Activated T-cell treated with anti-CD3 and anti-CD28 coated beads, Interleukin-2, amount 50 U/mL, for 24 hours (primary cell): ENCODE measurements around the gene BRD4.

Experiments used
- DNase-seq: peaks from one replicate; pipeline ENCODE4 v3.0.0-alpha.2; 2020
- H3K27ac Mint-ChIP-seq: 2 replicates; pipeline ENCODE4 v1.8.0; 2020; ENCODE audit warnings: mild to moderate bottlenecking, mixed read lengths
- H3K27me3 Mint-ChIP-seq: 2 replicates; pipeline ENCODE4 v1.8.0; 2020; ENCODE audit warnings: mixed read lengths
- H3K36me3 Mint-ChIP-seq: 2 replicates; pipeline ENCODE4 v1.8.0; 2020; ENCODE audit warnings: low read depth, mixed read lengths
- H3K4me1 Mint-ChIP-seq: 2 replicates; pipeline ENCODE4 v1.8.0; 2020; ENCODE audit warnings: low read depth, mixed read lengths
- H3K4me3 Mint-ChIP-seq: 2 replicates; pipeline ENCODE4 v1.8.0; 2020; ENCODE audit warnings: mild to moderate bottlenecking, moderate library complexity, mixed read lengths
- H3K9me3 Mint-ChIP-seq: 2 replicates; pipeline ENCODE4 v1.8.0; 2020; ENCODE audit warnings: mixed read lengths

Gene BRD4

DNA sequence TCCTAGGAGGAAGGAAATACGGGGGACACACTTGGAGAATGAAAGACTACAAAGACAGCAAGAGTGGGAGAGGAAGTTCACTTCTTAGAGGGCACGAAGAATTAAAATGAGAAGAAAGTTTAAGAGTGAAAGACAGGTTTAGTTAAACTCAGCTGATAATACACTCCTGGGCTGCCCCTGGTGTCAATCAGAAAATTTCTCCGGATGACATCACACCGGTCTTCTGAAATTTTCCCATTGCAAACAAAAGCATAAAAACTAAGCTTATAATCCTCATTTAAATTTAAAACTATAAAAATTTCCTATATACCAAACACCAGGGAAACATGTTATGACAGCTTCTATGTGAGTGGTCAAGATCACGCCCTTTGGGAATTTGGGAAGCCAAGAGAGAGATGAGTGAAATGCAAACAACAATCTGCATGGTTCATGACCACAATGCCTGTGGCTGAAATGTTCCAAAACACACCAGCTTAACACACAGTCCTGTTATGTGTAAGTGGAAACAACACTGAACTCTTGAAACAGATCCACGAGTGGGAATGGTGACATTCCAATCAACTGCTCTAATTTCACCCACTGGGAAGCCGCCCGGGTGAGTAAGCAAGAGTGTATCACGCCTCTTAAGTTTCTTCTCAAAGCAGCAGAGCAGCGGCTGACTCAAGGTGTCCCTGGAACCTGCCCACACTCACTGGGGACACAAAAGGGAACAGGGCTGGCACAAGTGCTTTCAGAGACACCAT, 49.0 kb downstream of the BRD4 start:
- H3K9me3 Mint-ChIP-seq = no peaks in the 10 kb centered on the region
- H3K4me3 Mint-ChIP-seq = peak overlapping the region; percentile 11
- H3K27me3 Mint-ChIP-seq = no peaks in the 10 kb centered on the region
- H3K4me1 Mint-ChIP-seq = peaks cover 96% of the 10 kb centered on the region
- peak; percentile 54 for DNase-seq
- peak overlapping the region; percentile 86 for H3K27ac Mint-ChIP-seq
- peaks cover 18% of the 10 kb centered on the region for H3K36me3 Mint-ChIP-seq

DNA sequence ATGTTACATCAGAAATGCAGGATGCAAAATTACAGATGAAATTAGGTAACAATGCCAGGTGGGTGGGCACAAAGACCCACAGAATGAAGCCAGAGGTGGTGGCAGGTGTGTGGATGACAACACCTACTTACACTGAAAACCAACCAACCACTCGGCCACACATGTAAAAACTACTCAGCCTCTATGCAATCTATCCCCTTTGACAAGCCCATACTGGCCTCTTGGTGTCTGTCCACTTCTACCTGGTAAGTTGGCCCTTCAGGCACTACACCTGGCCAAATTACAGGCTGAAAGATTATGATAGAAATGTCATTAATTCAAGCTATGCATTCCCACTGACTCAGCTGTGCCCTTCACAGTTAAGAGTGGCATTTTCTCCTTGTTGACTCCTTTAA, 50.0 kb downstream of the BRD4 start:
- H3K36me3 Mint-ChIP-seq = peaks cover 16% of the 10 kb centered on the region
- H3K27me3 Mint-ChIP-seq = no peaks in the 10 kb centered on the region
- H3K4me3 Mint-ChIP-seq = no peak overlapping the region
- no peak for DNase-seq
- no peaks in the 10 kb centered on the region for H3K9me3 Mint-ChIP-seq
- peaks cover 91% of the 10 kb centered on the region for H3K4me1 Mint-ChIP-seq
- peak overlapping the region; percentile 86 for H3K27ac Mint-ChIP-seq

DNA sequence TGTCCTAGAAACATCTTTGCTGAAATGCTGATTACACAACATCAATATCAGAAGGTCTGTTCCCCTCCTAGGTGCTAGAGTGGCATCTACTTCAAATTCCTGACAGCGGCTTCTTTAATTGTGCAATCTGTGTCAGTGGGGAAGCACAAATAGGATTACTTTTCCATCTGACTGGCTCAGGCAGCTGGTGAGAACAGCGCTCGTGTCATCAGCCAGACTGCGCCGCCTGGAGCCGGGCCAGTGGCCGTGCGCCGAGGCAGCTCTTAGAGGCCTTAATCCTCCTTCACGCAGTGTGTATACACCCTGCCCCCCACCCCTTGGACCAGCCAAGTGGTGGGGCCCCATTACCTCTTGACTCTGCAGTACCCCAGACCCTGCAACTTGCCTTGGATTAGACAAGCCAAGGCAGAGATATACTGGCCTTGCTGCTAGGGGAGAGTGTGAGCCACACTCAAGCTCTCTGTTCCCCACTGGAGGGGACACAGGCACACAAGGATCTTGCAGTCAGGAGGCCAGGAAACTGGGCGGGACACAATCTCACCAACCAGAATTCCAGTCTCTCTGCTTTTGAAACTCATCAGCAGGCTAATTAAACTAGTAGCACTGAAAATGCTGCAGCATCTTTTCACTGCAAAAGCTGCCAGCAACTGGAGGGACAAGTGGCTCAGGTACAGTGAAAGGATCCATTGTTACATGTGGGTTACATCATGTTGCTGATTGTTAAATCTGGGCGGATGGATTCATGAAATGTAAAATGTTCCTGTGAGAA, 51.2 kb downstream of the BRD4 start:
- Mint-ChIP-seq H3K27ac (peak overlapping the region; percentile 86), H3K4me3 (no peak overlapping the region), H3K27me3 (no peaks in the 10 kb centered on the region), H3K4me1 (peaks cover 92% of the 10 kb centered on the region), H3K36me3 (peaks cover 22% of the 10 kb centered on the region), H3K9me3 (no peaks in the 10 kb centered on the region)
- no peak for DNase-seq

DNA sequence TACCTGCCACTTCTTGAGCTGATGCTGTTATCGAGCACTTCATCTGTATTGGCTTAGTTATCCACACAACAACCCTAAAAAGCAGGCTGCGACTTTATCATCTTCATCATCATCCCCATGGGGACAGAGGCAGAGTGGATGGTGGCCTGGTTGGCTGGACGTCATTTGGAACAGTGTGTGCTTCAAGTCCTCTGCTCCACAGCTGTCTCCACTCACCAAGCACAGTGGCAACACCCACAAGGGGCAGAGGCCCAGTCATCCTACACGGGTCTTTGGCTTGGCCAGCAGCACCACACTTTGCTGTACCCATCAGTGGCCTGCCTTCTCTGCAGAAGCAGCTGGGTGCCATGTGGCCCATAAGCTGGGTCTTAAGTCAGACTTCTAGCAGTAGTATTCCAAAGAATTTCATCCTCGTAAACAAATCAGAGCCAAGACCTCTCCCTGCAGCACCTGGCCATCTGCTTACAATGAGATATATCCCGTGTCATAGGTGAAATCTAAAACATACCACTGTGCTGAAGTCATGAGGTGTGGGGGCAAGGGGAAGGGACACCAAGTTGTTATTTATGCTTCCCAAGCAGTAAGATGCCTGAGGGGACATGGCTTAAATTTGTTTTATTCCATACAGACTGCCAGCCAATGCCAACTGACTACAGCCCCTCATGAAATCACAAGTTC, 52.2 kb downstream of the BRD4 start:
- H3K4me1 Mint-ChIP-seq = peaks cover 89% of the 10 kb centered on the region
- H3K27ac Mint-ChIP-seq = peak overlapping the region; percentile 86
- no peaks in the 10 kb centered on the region for H3K9me3 Mint-ChIP-seq
- H3K36me3 Mint-ChIP-seq = peaks cover 22% of the 10 kb centered on the region
- DNase-seq = no peak
- no peak overlapping the region for H3K4me3 Mint-ChIP-seq
- no peaks in the 10 kb centered on the region for H3K27me3 Mint-ChIP-seq

DNA sequence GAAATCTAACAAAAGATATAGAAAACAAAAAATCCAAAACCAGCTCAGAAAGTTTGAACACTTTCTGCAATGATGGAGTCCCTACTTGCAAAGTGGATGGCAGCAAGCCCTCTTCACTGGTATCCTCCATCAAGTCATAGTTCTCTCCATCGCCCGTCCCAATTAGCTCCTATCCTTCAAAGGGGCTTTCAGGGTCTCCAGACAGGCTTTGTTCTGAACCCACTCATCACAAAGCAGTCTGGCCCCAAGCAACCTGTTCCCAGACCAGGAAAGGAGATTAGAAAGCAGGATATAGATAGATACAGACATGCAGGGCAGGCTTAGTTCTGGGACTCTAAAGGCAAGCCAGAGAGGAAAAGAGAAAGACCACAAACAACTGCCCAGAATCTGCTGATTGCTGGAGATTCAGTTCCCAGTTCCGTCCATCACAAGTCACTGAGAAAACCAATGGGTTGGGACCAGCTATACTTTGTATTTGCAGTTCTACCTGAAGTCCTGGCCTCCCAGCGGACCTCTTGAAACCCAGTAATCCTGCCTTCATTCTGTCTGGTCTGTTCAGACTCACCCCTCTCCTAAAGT, 52.9 kb downstream of the BRD4 start:
- peaks cover 22% of the 10 kb centered on the region for H3K36me3 Mint-ChIP-seq
- H3K4me1 Mint-ChIP-seq = peaks cover 85% of the 10 kb centered on the region
- no peaks in the 10 kb centered on the region for H3K9me3 Mint-ChIP-seq
- no peak overlapping the region for H3K4me3 Mint-ChIP-seq
- H3K27me3 Mint-ChIP-seq = no peaks in the 10 kb centered on the region
- no peak for DNase-seq
- peak overlapping the region; percentile 86 for H3K27ac Mint-ChIP-seq

DNA sequence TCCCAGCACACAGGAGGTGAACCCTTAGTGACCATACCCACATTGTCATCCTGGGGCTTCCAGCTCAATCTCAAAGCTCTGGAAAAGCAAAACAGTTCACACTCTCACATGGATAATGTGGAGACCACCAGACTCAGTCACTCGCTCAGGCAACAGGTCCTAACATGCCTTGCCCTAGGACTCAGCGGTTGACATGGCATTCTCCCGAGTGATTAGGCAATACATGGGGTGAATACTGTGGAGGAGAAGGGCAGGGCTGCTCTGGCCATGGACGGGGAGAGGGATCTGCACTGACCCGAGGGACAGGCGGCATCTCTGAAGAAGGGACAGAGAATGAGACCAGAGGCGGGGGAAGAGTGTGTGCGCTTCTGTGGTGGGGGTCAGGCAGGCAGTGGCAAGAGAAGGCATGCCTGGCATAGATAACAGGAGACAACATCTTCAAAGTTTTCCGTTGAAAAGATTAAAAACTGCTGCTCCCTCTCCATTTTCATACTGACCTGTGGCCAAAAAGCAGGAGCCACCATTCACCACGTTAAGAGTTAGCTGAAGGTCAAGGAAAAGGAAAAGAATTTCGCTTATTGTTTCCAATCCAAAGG, 55.6 kb downstream of the BRD4 start:
- Mint-ChIP-seq H3K4me1 (peaks cover 74% of the 10 kb centered on the region), H3K4me3 (no peak overlapping the region), H3K36me3 (peaks cover 42% of the 10 kb centered on the region), H3K9me3 (no peaks in the 10 kb centered on the region), H3K27me3 (no peaks in the 10 kb centered on the region), H3K27ac (peak overlapping the region; percentile 66)
- no peak for DNase-seq

DNA sequence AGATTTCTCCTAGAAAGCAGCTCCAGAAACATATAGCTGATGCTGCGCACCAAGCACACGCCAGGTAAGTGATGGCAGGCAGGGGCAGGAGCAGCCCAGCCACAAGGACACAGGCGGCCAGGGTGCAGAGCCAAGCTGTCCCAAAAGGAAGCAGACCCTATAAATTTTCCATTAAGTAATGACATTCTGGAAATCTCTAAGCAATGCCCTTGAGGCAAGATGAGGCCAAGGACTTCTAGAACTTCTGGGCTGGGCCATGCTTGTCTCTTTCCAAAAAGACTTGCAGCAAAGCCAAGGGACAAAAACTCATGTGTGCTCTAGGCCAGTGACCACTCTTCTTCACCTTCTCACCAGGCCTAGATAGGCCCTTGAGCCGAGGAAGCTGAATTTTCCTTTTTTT, 57.9 kb downstream of the BRD4 start:
- no peaks in the 10 kb centered on the region for H3K9me3 Mint-ChIP-seq
- peaks cover 64% of the 10 kb centered on the region for H3K4me1 Mint-ChIP-seq
- H3K36me3 Mint-ChIP-seq = peaks cover 55% of the 10 kb centered on the region
- no peak overlapping the region for H3K4me3 Mint-ChIP-seq
- DNase-seq = no peak
- no peaks in the 10 kb centered on the region for H3K27me3 Mint-ChIP-seq
- peak overlapping the region; percentile 86 for H3K27ac Mint-ChIP-seq

DNA sequence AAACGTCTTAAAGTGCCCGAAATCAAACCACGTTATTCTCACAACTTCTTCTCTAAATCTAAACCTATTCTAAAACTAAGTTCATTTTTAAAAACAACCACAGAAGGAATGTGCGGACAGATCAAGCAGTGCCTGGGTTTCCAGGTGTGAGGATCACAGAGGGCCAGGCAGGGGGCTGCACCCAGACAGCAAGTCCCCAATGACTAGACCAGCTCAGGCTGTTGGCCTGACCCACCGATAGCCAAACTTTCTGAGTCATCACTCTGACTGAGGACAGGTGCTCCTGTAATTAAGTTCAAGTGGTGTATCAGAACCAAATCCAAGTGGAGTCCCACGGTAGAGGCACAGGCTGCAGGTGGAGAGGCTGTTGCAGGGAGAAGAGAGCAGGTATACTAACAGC, 62.5 kb downstream of the BRD4 start:
- H3K36me3 Mint-ChIP-seq = peaks cover 91% of the 10 kb centered on the region
- H3K9me3 Mint-ChIP-seq = no peaks in the 10 kb centered on the region
- H3K27ac Mint-ChIP-seq = peak overlapping the region; percentile 75
- H3K4me1 Mint-ChIP-seq = peaks cover 32% of the 10 kb centered on the region
- no peak for DNase-seq
- no peak overlapping the region for H3K4me3 Mint-ChIP-seq
- H3K27me3 Mint-ChIP-seq = no peaks in the 10 kb centered on the region

DNA sequence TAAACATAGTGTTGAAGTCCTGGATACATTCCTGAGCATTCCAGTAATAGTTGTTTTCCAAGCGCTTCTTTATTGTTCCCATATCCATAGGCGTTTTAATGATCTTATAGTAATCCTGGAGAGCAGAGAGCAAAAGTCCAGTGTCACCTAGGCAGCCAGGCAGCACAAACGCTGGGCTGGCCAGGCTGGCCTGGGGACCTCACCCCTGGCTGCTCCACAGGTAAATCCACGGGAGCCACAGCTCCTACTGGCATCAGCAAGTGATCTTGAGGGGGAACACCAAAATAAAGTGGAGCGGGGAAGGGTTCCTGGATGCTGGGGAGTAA, 63.4 kb downstream of the BRD4 start:
- H3K27me3 Mint-ChIP-seq = no peaks in the 10 kb centered on the region
- H3K9me3 Mint-ChIP-seq = no peaks in the 10 kb centered on the region
- peaks cover 95% of the 10 kb centered on the region for H3K36me3 Mint-ChIP-seq
- no peak for DNase-seq
- peak overlapping the region; percentile 83 for H3K27ac Mint-ChIP-seq
- H3K4me3 Mint-ChIP-seq = no peak overlapping the region
- peaks cover 27% of the 10 kb centered on the region for H3K4me1 Mint-ChIP-seq

DNA sequence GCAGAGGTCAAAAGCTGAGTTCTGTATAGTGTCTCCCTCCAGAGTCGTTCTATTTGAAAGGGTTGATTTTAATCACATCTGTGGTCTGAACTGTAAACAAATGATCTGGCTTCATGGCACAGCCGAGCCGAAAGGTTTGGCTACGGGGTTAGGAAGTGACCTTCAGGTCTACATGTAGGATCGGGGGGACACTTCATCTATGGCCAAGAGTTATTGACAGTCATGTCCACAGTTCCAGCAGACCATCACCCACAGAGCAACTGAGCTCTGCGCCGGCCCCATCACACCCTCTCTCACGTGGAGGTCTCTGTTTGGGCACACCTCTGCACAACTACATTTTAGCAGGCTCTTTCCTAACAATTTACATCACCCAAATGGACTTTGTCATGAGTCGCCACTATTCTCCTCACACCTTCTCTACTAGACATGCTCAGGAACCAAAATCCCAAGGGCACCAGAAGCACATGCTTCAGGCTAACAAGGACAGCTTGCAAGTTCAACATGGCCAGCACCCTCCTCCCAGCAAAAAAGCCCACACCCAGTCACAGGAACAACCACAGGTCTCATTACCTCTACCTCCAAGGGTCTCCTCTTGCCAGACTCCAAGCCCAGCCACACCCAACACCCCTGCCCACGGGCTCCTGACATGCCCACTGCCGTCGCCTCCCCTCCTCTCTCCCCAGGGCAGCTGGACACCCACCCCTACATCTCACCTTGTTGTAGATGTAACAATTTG, 64.0 kb downstream of the BRD4 start:
- DNase-seq = no peak
- Mint-ChIP-seq H3K9me3 (no peaks in the 10 kb centered on the region), H3K36me3 (peaks cover 97% of the 10 kb centered on the region), H3K27me3 (no peaks in the 10 kb centered on the region), H3K4me3 (no peak overlapping the region), H3K4me1 (peaks cover 25% of the 10 kb centered on the region), H3K27ac (peak overlapping the region; percentile 83)

DNA sequence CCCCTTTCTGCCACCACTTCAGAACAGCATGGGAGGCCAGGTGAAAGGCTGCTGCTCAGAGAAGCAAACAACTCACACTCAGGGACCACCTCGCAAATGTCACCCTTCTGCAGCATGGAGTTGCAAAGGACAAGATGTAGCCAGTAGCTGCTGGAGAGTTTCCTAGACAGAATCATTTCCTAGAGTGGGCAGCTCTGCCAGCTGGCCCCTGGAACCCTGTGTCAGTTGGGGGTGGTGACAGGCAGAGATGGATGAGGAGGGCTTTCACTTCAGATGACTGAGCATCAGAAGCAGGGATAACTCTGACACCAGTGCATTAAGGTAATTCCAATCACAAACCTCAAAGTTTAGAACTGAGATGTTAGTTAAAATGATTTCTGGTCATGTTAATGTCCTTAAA, 65.7 kb downstream of the BRD4 start:
- H3K9me3 Mint-ChIP-seq = no peaks in the 10 kb centered on the region
- peaks cover 95% of the 10 kb centered on the region for H3K36me3 Mint-ChIP-seq
- no peak overlapping the region for H3K4me3 Mint-ChIP-seq
- no peaks in the 10 kb centered on the region for H3K27me3 Mint-ChIP-seq
- DNase-seq = no peak
- peak overlapping the region; percentile 11 for H3K27ac Mint-ChIP-seq
- peaks cover 15% of the 10 kb centered on the region for H3K4me1 Mint-ChIP-seq

DNA sequence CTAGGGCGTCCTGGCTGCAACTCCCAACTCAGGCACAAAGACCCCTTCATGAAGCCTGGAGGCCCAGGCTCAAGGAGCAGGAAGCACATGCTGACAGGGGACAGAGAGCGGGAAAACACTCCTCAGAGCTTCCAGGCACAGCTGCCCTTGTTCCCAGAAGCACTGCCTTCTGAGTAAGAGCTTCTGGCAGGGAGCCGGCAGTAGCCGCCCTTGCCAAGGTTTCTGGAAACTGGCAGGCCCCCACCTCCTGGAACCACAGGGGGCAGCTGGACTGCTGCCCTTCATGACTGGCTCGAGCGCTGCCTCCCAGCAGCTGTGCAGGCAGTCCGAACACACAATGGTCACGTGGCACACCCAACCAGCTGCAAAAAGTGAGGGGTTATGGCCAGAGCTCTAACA, 66.5 kb downstream of the BRD4 start:
- Mint-ChIP-seq H3K27me3 (no peaks in the 10 kb centered on the region), H3K9me3 (no peaks in the 10 kb centered on the region), H3K4me3 (no peak overlapping the region), H3K36me3 (peaks cover 94% of the 10 kb centered on the region), H3K27ac (peak overlapping the region; percentile 46), H3K4me1 (peaks cover 8% of the 10 kb centered on the region)
- DNase-seq = no peak

DNA sequence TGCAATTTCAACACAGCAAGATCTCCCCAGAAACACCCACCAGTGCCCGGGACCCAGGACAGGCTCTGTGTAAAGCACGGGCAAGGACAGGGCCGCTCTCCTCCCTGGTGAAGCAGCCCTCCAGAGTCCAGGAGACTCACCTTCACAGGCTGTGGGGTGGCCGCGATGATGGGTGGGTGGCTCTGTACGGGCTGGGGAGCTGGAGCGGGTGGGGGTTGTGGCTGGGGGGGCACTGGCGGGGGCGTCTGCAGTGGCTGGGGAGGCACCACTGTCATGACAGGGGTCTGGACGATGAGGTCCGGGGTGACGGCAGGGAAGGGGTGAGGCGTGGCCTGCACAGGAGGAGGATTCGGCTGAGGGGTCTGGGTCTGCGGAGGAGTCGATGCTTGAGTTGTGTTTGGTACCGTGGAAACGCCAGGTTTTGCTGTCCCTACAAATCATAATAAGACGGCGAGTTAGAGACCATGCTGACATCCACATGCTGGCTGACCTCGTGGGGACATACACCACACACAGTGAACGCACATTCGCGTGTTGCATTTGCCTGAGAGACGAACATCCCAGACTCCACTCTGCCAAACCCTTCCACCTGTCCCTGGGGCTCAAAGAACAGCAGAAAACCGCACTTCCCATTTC, 67.0 kb downstream of the BRD4 start:
- no peak overlapping the region for H3K4me3 Mint-ChIP-seq
- peaks cover 8% of the 10 kb centered on the region for H3K4me1 Mint-ChIP-seq
- H3K27ac Mint-ChIP-seq = peak overlapping the region; percentile 66
- H3K27me3 Mint-ChIP-seq = no peaks in the 10 kb centered on the region
- peaks cover 94% of the 10 kb centered on the region for H3K36me3 Mint-ChIP-seq
- no peak for DNase-seq
- H3K9me3 Mint-ChIP-seq = no peaks in the 10 kb centered on the region

DNA sequence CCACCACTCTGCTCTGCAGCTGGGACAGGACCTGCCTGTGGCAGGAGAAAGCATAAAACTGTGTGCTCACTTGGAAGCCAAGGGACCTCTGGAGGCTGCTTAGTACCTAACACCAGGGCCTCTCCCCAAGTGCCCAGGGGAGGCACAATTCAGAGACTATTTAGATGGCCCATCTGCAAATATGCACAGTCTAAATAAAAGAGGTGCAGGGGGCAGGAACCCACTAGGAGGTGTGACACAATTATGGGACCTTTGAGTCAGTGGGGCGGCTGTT, 67.5 kb downstream of the BRD4 start:
- peaks cover 93% of the 10 kb centered on the region for H3K36me3 Mint-ChIP-seq
- H3K9me3 Mint-ChIP-seq = no peaks in the 10 kb centered on the region
- H3K27ac Mint-ChIP-seq = peak overlapping the region; percentile 66
- DNase-seq = no peak
- H3K27me3 Mint-ChIP-seq = no peaks in the 10 kb centered on the region
- H3K4me1 Mint-ChIP-seq = peaks cover 7% of the 10 kb centered on the region
- no peak overlapping the region for H3K4me3 Mint-ChIP-seq
